Neural cell (in vitro differentiated cells): ENCODE results near the gene LRRFIP2.

Source experiments
- CTCF ChIP-seq: fragments of 450-650 bp; IDR thresholded peaks from 2 replicates; pipeline ENCODE4 v1.5.1; 2014; ENCODE audit warnings: antibody characterized with exemption, mild to moderate bottlenecking, moderate library complexity; ENCODE audit not compliant: poor library complexity, severe bottlenecking
- EZH2 ChIP-seq: fragments of 200-600, 300-800 bp; shearing (Covaris generic), sonication (generic); IDR thresholded peaks from 2 replicates; pipeline ENCODE4 v1.6.1; 2014; ENCODE audit warnings: antibody characterized with exemption, low read length, borderline replicate concordance, mild to moderate bottlenecking; ENCODE audit not compliant: insufficient read depth, poor library complexity, severe bottlenecking
- REST ChIP-seq: IDR thresholded peaks from 2 replicates; pipeline ENCODE4 v1.6.1; 2012; ENCODE audit warnings: borderline replicate concordance

DNA sequence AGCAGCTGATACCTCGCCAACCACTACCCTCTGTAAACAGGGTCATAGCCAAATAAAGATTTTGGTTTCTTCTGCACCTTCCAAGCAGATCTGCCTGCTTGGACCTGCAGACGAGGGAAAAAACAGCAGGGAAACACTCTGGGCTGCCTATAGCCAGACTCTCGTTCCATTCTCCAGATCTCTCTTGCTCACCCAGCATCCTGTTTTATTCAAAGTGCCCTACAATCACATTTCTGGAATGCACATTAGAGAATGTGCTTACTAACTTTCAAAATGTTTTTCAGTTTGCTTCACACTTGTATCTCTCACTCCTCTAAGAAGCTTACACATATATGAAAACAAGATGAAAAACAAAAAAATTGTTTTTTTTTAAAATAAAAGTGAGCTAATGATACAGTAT is 109.6 kb downstream of the LRRFIP2 start:
- TF ChIP-seq REST (no peak), CTCF (no peak), EZH2 (no peak)
